Panc1 (cell line): ENCODE measurements around the gene FBXW12.

Experiments
- CTCF ChIP-seq: fragments of 450-650 bp; IDR thresholded peaks from 2 replicates; pipeline ENCODE4 v1.5.1; 2017; ENCODE audit warnings: mild to moderate bottlenecking
- POLR2AphosphoS5 ChIP-seq: IDR thresholded peaks from 2 replicates; pipeline ENCODE4 v1.6.1; 2012; ENCODE audit warnings: mild to moderate bottlenecking, low read depth, low read length, moderate library complexity
- REST ChIP-seq, 2 experiments: IDR thresholded peaks; 2 replicates each; pipeline ENCODE4 v1.6.1; 2011 to 2012; ENCODE audit warnings: low read depth in 2 of 2, control low read depth in 1 of 2, low read length in 1 of 2, mild to moderate bottlenecking in 1 of 2, moderate library complexity in 1 of 2; ENCODE audit not compliant: insufficient read depth in 1 of 2
- SIN3A ChIP-seq: IDR thresholded peaks from 2 replicates; pipeline ENCODE4 v1.6.1; 2012; ENCODE audit warnings: low read depth, mild to moderate bottlenecking, low read length, moderate library complexity, borderline replicate concordance; ENCODE audit not compliant: insufficient read depth
- TCF7L2 ChIP-seq: IDR thresholded peaks from 2 replicates; pipeline ENCODE4 v1.6.1; 2011; ENCODE audit warnings: mild to moderate bottlenecking, low read depth, low read length, inconsistent platforms

GRCh38 chr3:48426401-48426909 lies 54.4 kb downstream of the FBXW12 start:
- TF ChIP-seq POLR2AphosphoS5 (no peak), CTCF (no peak), REST (IDR thresholded peaks at IDR 0.05; ENCODE audit: insufficient read depth in 1 of 2, low read depth in 2 of 2, low read length in 1 of 2) (no peak), TCF7L2 (no peak), SIN3A (no peak)
